ENCODE measurements around the gene TM4SF4.

The TM4SF4 gene

GRCh38 chr3:149481491-149481890 is 7.0 kb downstream of the TM4SF4 start:
- DNase-seq (no peak), ATAC-seq (no peak)

- no peak for DNase-seq
- ATAC-seq: no peak
Measured at GRCh38 chr3:149486726-149487125, 12.2 kb downstream of the TM4SF4 start.

- ATAC-seq (peak; percentile 40), DNase-seq (peak; percentile 54)
Measured at GRCh38 chr3:149487598-149488197, 13.2 kb downstream of the TM4SF4 start.

- peak; percentile 43 for ATAC-seq
- no peak for DNase-seq
Measured at GRCh38 chr3:149489060-149489690, 14.7 kb downstream of the TM4SF4 start.

- DNase-seq (no peak), ATAC-seq (no peak)
Measured at GRCh38 chr3:149490260-149490971, 15.9 kb downstream of the TM4SF4 start.

- ATAC-seq (no peak), DNase-seq (no peak)
Measured at GRCh38 chr3:149493315-149494021, 19.0 kb downstream of the TM4SF4 start.

GRCh38 chr3:149494022-149494758 is 19.7 kb downstream of the TM4SF4 start:
- DNase-seq (peak; percentile 59), ATAC-seq (no peak)

GRCh38 chr3:149494759-149495580 is 20.5 kb downstream of the TM4SF4 start:
- DNase-seq (no peak), ATAC-seq (peak; percentile 63)

- ATAC-seq: no peak
- no peak for DNase-seq
Measured at GRCh38 chr3:149495581-149496125, 21.2 kb downstream of the TM4SF4 start.

- ATAC-seq: no peak
- no peak for DNase-seq
Measured at GRCh38 chr3:149496891-149497290, 22.4 kb downstream of the TM4SF4 start.

- ATAC-seq (no peak), DNase-seq (no peak)
Measured at GRCh38 chr3:149497966-149498670, 23.6 kb downstream of the TM4SF4 start.

- ATAC-seq: no peak
Measured at GRCh38 chr3:149501524-149501923, 27.0 kb downstream of the TM4SF4 start.

GRCh38 chr3:149502438-149502837 is 27.9 kb downstream of the TM4SF4 start:
- ATAC-seq: no peak
- no peak for DNase-seq

More at GRCh38 chr3:149501524-149501923, 27.0 kb downstream of the TM4SF4 start:
- DNase-seq: no peak

- ATAC-seq: no peak
- no peak for DNase-seq
Measured at GRCh38 chr3:149506540-149506939, 32.0 kb downstream of the TM4SF4 start.

- DNase-seq (no peak), ATAC-seq (no peak)
Measured at GRCh38 chr3:149506965-149507364, 32.5 kb downstream of the TM4SF4 start.

- DNase-seq: peak; percentile 10
- ATAC-seq: peak; percentile 60
Measured at GRCh38 chr3:149507491-149508324, 33.2 kb downstream of the TM4SF4 start.

- DNase-seq (no peak), ATAC-seq (no peak)
Measured at GRCh38 chr3:149509526-149509925, 35.0 kb downstream of the TM4SF4 start.

GRCh38 chr3:149510480-149510879 is 36.0 kb downstream of the TM4SF4 start:
- DNase-seq (no peak), ATAC-seq (no peak)

- DNase-seq: no peak
- no peak for ATAC-seq
Measured at GRCh38 chr3:149511040-149511626, 36.6 kb downstream of the TM4SF4 start.
